Adrenal gland (tissue), 12 donors: ENCODE results near the gene CFAP77. TPM values are rescaled to one million over a fixed set of nuclear protein-coding genes. Genes with fewer than 3 reads are reported as not detected.
"Not testable (repeated sequence)": the region's sequence is repeated elsewhere in the genome, so short reads cannot be mapped to it uniquely, and the experiment has no call there.

Experiments used
- DNase-seq, 7 donors: peaks; one replicate each; pipeline ENCODE4 v3.0.0-alpha.2; 2019 to 2020
- H3K27ac ChIP-seq, 5 donors: fragments of 200-600 bp; sonication (generic) in 4 of 5; 1 replicate in 3 of 5; 2 replicates in 2 of 5; pipeline versions ENCODE4 v1.5.1 to v1.8.0; 2016 to 2020; ENCODE audit warnings: mild to moderate bottlenecking in 1 of 5
- H3K27me3 ChIP-seq: fragments of 200-600 bp; 2 replicates; pipeline ENCODE4 v1.8.0; 2021
- H3K36me3 ChIP-seq, 2 donors: fragments of 200-600 bp; replicated peaks in 1 of 2; 1 replicate in 1 of 2; 2 replicates in 1 of 2; pipeline versions ENCODE4 v1.5.1 to v1.8.0; 2018 to 2022
- H3K4me1 ChIP-seq, 2 donors: fragments of 200-600 bp; replicated peaks in 1 of 2; 1 replicate in 1 of 2; 2 replicates in 1 of 2; pipeline versions ENCODE4 v1.5.1 to v1.8.0; 2018 to 2021
- H3K4me3 ChIP-seq, 4 donors: fragments of 200-600 bp; sonication (generic) in 3 of 4; one replicate each; pipeline ENCODE4 v1.5.1; 2016 to 2018
- H3K9me3 ChIP-seq, 3 donors: fragments of 200-600 bp; sonication (generic) in 1 of 3; replicated peaks in 1 of 3; 1 replicate in 2 of 3; 2 replicates in 1 of 3; pipeline versions ENCODE4 v1.5.1 to v1.8.0; 2016 to 2021
- POLR2A ChIP-seq, 2 donors: fragments of 450-650 bp; IDR thresholded peaks; one replicate each; pipeline ENCODE4 v1.6.1; 2017; ENCODE audit warnings: antibody characterized with exemption in 2 of 2, mild to moderate bottlenecking in 2 of 2, moderate library complexity in 1 of 2
- WGBS, 4 donors: extraction: QIAGEN DNeasy Blood & Tissue Kit in 2 of 4; methylation state at CpG; one replicate each; pipeline versions ENCODE4 v1.1.5 to v1.1.7; 2013 to 2017; 5-methylcytosine and 5-hydroxymethylcytosine counted together
- intact Hi-C, 2 donors: fragments of 100-400 bp; cut with DNase I; formaldehyde crosslinking; loops; one replicate each; pipeline versions ENCODE4 v1.14.1 to v1.15.0; 2022 to 2023
- polyA plus RNA-seq, 3 donors: library from polyadenylated mRNA; stranded (reverse); fragments of 200-250 nt in 2 of 3; fragments of 350-450 nt in 1 of 3; fragmentation: Illumina TruSeq in 1 of 3; extraction: RNeasy Lipid Tissue Mini Kit (QIAGEN cat#74804) in 1 of 3; gene quantifications; one replicate each; pipeline ENCODE4 v1.2.3, GENCODE V29; 2013 to 2014
- total RNA-seq, 9 donors: library from RNA; depleted of rRNA in 4 of 9; stranded (reverse); fragments of >200 nt in 4 of 9; fragments of 120-200 nt in 1 of 9; fragmentation: NEBNext Ultra II Directional in 1 of 9; extraction: Animal tissue kit (Norgen Biotek cat#: 25700) in 1 of 9; gene quantifications; one replicate each; pipeline versions ENCODE4 v1.1.0 to v1.2.4, GENCODE V29; 2013 to 2023
- TF ChIP-seq, protein P1 (sequence below), 6 experiments: fragments of 450-650 bp in 4 of 6; fragments of 200-600 bp in 2 of 6; sonication (generic) in 1 of 6; IDR thresholded peaks; 1 replicate in 5 of 6; 2 replicates in 1 of 6; pipeline versions ENCODE4 v1.5.1 to v1.8.0; 2016 to 2021; ENCODE audit warnings: antibody characterized with exemption in 6 of 6, mild to moderate bottlenecking in 2 of 6, moderate library complexity in 1 of 6
- donor health status: healthy with polysubstance abuse.
- donor health status: Bipolar disorder and iron deficiency.
- donor health status: DM: yes; HTN: yes; CAD: no.
- donor health status: DM: no; HTN: no; CAD: no.
- donor health status: DM: no; HTN: no; CAD: no.
- donor health status: DM: yes; HTN: yes; CAD: no.

The CFAP77 gene
- total and polyA plus RNA-seq, 12 donors: not detected

DNA sequence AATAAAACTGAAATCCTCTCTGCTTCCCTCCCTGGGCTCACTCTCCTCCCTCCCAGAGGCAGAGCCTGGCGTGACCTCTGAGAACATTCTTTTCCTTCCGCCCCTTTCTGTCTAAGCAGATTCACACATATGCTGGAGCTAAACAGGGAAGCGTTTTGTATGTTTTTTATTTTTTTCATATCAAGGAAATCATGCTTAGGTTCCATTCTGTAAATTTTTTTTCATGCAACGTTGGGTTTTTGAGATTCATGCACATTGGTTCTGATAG is 152.2 kb downstream of the CFAP77 start:
- TF ChIP-seq POLR2A (IDR thresholded peaks at IDR 0.05): no peak
- TF ChIP-seq, protein P1, sequence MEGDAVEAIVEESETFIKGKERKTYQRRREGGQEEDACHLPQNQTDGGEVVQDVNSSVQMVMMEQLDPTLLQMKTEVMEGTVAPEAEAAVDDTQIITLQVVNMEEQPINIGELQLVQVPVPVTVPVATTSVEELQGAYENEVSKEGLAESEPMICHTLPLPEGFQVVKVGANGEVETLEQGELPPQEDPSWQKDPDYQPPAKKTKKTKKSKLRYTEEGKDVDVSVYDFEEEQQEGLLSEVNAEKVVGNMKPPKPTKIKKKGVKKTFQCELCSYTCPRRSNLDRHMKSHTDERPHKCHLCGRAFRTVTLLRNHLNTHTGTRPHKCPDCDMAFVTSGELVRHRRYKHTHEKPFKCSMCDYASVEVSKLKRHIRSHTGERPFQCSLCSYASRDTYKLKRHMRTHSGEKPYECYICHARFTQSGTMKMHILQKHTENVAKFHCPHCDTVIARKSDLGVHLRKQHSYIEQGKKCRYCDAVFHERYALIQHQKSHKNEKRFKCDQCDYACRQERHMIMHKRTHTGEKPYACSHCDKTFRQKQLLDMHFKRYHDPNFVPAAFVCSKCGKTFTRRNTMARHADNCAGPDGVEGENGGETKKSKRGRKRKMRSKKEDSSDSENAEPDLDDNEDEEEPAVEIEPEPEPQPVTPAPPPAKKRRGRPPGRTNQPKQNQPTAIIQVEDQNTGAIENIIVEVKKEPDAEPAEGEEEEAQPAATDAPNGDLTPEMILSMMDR (IDR thresholded peaks at IDR 0.05): no peak
- no peak for DNase-seq
- H3K4me3 ChIP-seq: no peak overlapping the region
- H3K9me3 ChIP-seq: no peaks in the 10 kb centered on the region
- 42 to 54% (median 47%) methylated on average over 4 of the region's 4 CpGs for WGBS, 4 donors
- no peaks in the 10 kb centered on the region for H3K27me3 ChIP-seq
- H3K27ac ChIP-seq: no peak overlapping the region
- intact Hi-C loops: no loop called here
- H3K36me3 ChIP-seq: no peaks in the 10 kb centered on the region
- H3K4me1 ChIP-seq: peaks cover 10 to 13% of the 10 kb centered on the region in 2 donors

DNA sequence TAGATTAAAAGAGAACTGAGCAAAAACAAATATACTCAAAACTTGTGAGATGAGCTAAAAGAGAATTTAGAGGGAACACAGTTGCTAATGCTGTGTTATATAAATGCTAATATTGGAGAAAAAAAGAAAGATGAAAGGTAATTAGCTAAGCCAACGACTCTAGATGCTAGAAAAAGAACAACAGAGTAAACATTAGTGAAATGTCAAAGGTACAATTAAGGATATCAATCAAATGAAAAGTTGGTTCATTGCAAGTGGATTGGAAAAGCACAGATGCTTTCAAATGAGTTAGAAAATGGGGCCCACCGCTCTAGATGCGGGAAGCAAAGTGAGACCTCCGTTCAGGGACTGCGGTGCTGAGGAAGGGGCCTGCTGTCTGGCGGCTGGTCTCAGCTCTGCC is 154.5 kb downstream of the CFAP77 start:
- Histone ChIP-seq H3K9me3 (no peaks in the 10 kb centered on the region), H3K27me3 (no peaks in the 10 kb centered on the region), H3K4me1 (peaks cover 10 to 13% of the 10 kb centered on the region in 2 donors), H3K27ac (no peak overlapping the region), H3K4me3 (no peak overlapping the region), H3K36me3 (no peaks in the 10 kb centered on the region)
- TF ChIP-seq POLR2A (IDR thresholded peaks at IDR 0.05): no peak
- TF ChIP-seq, protein P1 (IDR thresholded peaks at IDR 0.05): no peak
- DNase-seq: no peak
- WGBS, 4 donors: 82 to 91% (median 87%) methylated on average over 6 of the region's 6 CpGs
- intact Hi-C loops: no loop called here

DNA sequence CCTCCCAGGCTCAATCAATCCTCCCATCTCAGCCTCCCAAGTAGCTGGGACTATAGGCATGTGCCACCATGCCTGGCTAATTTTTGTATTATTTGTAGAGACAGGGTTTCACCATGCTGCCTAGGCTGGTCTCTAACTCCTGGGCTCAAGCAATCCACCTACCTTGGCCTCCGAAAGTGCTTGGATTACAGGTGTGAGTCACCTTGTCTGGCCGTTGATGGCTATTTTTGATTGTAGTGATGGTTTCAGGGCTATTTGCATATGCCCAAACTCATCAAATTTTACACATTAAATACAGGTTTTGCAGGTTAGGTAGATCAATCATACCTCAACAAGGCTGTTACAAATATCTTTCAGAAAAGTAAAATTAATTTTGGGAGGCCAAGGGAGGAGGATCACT is 158.8 kb downstream of the CFAP77 start:
- H3K27ac ChIP-seq, DNase-seq, H3K27me3 ChIP-seq, H3K36me3 ChIP-seq, intact Hi-C loops, H3K4me3 ChIP-seq, H3K9me3 ChIP-seq, H3K4me1 ChIP-seq: not testable (repeated sequence)
- WGBS, 4 donors: 64 to 75% (median 71%) methylated on average over 2 of the region's 2 CpGs

DNA sequence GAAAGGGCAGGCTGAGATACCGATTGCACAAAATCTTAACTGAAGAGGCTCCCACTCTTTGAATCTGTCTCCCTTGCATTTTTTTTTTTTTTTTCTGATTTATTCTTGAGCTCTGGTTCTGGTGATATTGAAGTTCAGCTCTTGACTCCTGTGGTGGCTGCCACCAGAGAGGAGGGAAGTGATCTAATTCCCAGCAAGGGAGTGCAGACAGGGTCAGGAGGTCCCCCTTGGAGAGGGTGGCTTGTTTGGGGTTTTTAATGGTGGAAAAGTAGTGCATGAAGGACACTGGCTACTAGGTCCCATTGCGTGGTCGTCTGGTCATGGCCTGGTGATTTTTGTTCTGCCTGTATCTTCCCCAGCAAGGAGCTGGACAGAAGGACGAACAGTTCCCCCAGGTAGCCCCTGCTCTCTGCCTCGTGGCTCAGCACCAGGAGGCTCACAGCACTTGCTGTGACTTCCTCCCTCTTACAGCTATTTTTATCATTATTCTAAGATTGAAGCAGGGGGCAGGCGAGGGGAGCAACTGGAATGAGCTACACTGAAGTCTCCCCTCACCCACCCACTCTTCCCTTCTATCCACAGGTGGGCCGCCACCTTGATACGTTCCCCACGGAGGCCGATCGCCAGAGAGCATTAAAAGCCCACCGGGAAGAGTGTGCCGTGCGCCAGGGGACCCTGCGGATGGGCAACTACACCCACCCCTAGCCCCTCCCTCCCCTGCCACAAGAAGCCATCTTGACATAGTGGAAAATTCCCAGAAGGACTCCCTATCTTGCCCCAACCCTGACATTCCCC is 162.0 kb downstream of the CFAP77 start:
- Histone ChIP-seq H3K9me3 (no peaks in the 10 kb centered on the region), H3K27me3 (peaks cover 6% of the 10 kb centered on the region), H3K27ac (no peak overlapping the region), H3K4me1 (no peaks in the 10 kb centered on the region), H3K36me3 (no peaks in the 10 kb centered on the region), H3K4me3 (no peak overlapping the region)
- no peak for DNase-seq
- TF ChIP-seq, protein P1 (IDR thresholded peaks at IDR 0.05): no peak
- no peak for TF ChIP-seq POLR2A (IDR thresholded peaks at IDR 0.05)
- 78 to 86% (median 82%) methylated on average over 12 to 15 of the region's 15 CpGs for WGBS, 4 donors
- intact Hi-C loops: loop anchor here (5.0 to 10.0 kb wide), 2 partner anchors 157 to 160 kb away; partner anchors contain the start of gene CFAP77 (in 2 of the 2)

DNA sequence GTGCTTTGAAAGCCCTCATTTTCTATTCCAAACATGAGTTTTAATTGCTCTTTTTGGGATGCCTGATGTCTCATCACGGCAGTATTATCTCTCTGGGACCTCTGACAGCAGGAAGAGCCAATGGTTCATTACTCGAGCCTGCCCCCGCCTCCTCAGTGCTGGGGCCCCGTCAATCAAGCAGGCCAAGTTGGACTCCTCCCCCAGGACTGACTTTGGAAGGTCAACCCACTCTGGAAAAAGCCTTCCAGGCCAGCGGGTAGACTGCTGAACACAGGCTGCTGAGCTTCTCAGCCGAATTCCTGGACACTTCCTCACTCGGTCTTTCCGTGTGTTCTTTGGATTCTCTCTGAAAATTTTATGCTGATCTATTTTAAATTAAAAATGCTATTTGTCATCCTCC is 162.9 kb downstream of the CFAP77 start:
- 17 to 32% (median 21%) methylated on average over 8 of the region's 8 CpGs for WGBS, 4 donors
- no peaks in the 10 kb centered on the region for H3K36me3 ChIP-seq
- H3K4me1 ChIP-seq: no peaks in the 10 kb centered on the region
- TF ChIP-seq POLR2A (IDR thresholded peaks at IDR 0.05): no peak
- TF ChIP-seq, protein P1 (IDR thresholded peaks at IDR 0.05): no peak
- H3K27ac ChIP-seq: no peak overlapping the region
- intact Hi-C loops: loop anchor here (5.0 to 10.0 kb wide), 2 partner anchors 158 to 161 kb away; partner anchors contain the start of gene CFAP77 (in 2 of the 2)
- DNase-seq: peak in 6 of 7 donors; percentile 28 to 62 (median 38)
- H3K9me3 ChIP-seq: no peaks in the 10 kb centered on the region
- H3K27me3 ChIP-seq: peaks cover 15% of the 10 kb centered on the region
- H3K4me3 ChIP-seq: no peak overlapping the region
